T-helper 2 cell treated with Interferon-gamma antibody and Interleukin-4, amounts not matched to agents 5 μg/mL and 100 μg/mL, for 36 hours (primary cell): ENCODE measurements around the gene MAMLD1.
A peak's percentile ranks its signal among the peaks of the same experiment; 100 is the strongest.

ENCODE experiments used
- DNase-seq: peaks from one replicate; pipeline ENCODE4 v3.0.0; 2021; ENCODE audit warnings: low spot score
- H3K27ac Mint-ChIP-seq: one replicate; pipeline ENCODE4 v1.8.0; 2021; ENCODE audit warnings: mild to moderate bottlenecking, mixed read lengths
- H3K27me3 Mint-ChIP-seq: one replicate; pipeline ENCODE4 v1.8.0; 2021; ENCODE audit warnings: low read depth, mixed read lengths
- H3K36me3 Mint-ChIP-seq: one replicate; pipeline ENCODE4 v1.8.0; 2021; ENCODE audit warnings: low read depth, mixed read lengths
- H3K4me1 Mint-ChIP-seq: one replicate; pipeline ENCODE4 v1.8.0; 2021; ENCODE audit warnings: low read depth, mixed read lengths
- H3K4me3 Mint-ChIP-seq: one replicate; pipeline ENCODE4 v1.8.0; 2022; ENCODE audit warnings: mild to moderate bottlenecking, moderate library complexity, mixed read lengths
- H3K9me3 Mint-ChIP-seq: one replicate; pipeline ENCODE4 v1.8.0; 2021; ENCODE audit warnings: mixed read lengths

The MAMLD1 gene

GRCh38 chrX:150540965-150541364 lies 177.8 kb downstream of the MAMLD1 start:
- no peak for DNase-seq
- Mint-ChIP-seq H3K4me3 (no peak overlapping the region), H3K27me3 (no peaks in the 10 kb centered on the region), H3K27ac (no peak overlapping the region), H3K4me1 (no peaks in the 10 kb centered on the region), H3K36me3 (no peaks in the 10 kb centered on the region), H3K9me3 (peaks cover 5% of the 10 kb centered on the region)

DNA sequence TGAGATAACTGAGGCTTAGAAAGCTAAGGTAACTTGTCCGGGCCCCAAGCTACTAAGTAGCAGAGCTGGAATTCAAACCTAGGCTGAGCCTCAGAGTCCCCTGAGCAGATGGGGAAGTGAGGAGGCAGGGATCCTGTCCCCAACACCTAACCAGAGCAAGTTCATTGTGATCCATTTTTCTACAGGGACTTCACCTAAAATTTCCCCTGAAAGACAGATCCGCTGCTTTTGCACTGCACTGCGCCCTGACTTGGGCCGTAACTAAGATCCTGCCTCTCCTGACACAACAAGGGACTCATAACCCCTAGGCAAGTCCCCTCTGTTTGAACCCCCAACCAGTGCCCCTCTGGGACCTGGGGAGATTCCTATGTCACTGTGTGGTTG lies 179.7 kb downstream of the MAMLD1 start:
- Mint-ChIP-seq H3K36me3 (no peaks in the 10 kb centered on the region), H3K4me3 (no peak overlapping the region), H3K4me1 (peaks cover 10% of the 10 kb centered on the region), H3K27me3 (no peaks in the 10 kb centered on the region), H3K9me3 (no peaks in the 10 kb centered on the region), H3K27ac (no peak overlapping the region)
- DNase-seq: no peak

- Mint-ChIP-seq H3K9me3 (no peaks in the 10 kb centered on the region), H3K36me3 (no peaks in the 10 kb centered on the region), H3K4me3 (no peak overlapping the region), H3K27me3 (no peaks in the 10 kb centered on the region), H3K4me1 (peaks cover 15% of the 10 kb centered on the region), H3K27ac (no peak overlapping the region)
- no peak for DNase-seq
These were observed 180.4 kb downstream of the MAMLD1 start for GRCh38 chrX:150543230-150544155.

GRCh38 chrX:150544222-150544787 lies 181.2 kb downstream of the MAMLD1 start:
- Mint-ChIP-seq H3K27ac (no peak overlapping the region), H3K36me3 (no peaks in the 10 kb centered on the region), H3K27me3 (no peaks in the 10 kb centered on the region), H3K4me3 (no peak overlapping the region), H3K9me3 (no peaks in the 10 kb centered on the region), H3K4me1 (peaks cover 21% of the 10 kb centered on the region)
- peak; percentile 4 for DNase-seq

DNA sequence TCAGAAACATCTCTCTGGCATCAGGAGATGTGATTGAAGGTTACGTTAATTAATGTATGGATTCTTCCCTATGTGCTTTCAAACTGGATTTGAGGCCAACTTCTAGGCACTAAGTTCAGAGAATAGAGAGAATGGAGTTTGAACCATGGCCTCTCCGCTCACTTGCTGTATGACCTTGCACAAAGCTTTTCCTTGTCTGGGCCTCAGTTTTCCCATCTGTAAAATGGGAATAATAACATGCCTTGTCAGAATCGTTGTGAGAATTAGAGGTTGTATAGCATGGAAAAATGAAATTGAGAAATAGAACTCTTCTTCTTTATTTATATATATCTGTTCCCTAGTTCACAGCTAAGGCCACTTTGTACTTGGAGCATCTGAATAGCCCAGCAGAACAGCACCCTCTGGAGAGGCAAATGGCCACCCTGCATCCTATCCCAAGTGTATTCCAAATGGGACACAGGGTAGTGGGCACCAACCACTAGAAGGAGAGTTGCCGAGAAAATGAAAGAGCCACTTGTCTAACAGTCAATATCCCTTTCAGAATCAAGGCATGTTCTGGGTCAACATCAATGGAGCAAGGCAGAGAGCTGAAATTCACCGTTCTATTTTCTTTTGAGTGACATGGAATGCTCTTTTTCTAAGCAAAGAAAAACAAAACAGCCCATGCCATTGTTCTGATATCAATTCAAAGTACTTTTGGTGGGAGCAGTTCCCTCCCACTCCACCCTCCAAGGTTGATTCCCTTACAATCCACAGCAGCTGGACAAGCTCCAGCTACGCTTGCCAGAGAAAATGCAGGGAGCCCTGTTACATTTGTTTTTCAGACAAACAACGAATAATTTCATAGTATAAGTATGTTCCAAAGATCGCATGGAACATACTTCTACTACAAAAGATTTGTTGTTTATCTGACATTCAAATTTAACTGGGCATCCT lies 182.0 kb downstream of the MAMLD1 start:
- DNase-seq: no peak
- Mint-ChIP-seq H3K36me3 (no peaks in the 10 kb centered on the region), H3K4me1 (peaks cover 21% of the 10 kb centered on the region), H3K27ac (no peak overlapping the region), H3K9me3 (no peaks in the 10 kb centered on the region), H3K4me3 (no peak overlapping the region), H3K27me3 (no peaks in the 10 kb centered on the region)

- no peaks in the 10 kb centered on the region for H3K27me3 Mint-ChIP-seq
- H3K9me3 Mint-ChIP-seq: no peaks in the 10 kb centered on the region
- peaks cover 21% of the 10 kb centered on the region for H3K4me1 Mint-ChIP-seq
- peak overlapping the region; percentile 71 for H3K4me3 Mint-ChIP-seq
- no peaks in the 10 kb centered on the region for H3K36me3 Mint-ChIP-seq
- DNase-seq: no peak
- H3K27ac Mint-ChIP-seq: peak overlapping the region; percentile 81
These were observed 183.6 kb downstream of the MAMLD1 start for GRCh38 chrX:150546711-150547153.

GRCh38 chrX:150547375-150548115 lies 184.4 kb downstream of the MAMLD1 start:
- peak overlapping the region; percentile 73 for H3K27ac Mint-ChIP-seq
- no peaks in the 10 kb centered on the region for H3K27me3 Mint-ChIP-seq
- no peaks in the 10 kb centered on the region for H3K36me3 Mint-ChIP-seq
- H3K4me3 Mint-ChIP-seq: peak overlapping the region; percentile 71
- peaks cover 21% of the 10 kb centered on the region for H3K4me1 Mint-ChIP-seq
- H3K9me3 Mint-ChIP-seq: no peaks in the 10 kb centered on the region
- no peak for DNase-seq

DNA sequence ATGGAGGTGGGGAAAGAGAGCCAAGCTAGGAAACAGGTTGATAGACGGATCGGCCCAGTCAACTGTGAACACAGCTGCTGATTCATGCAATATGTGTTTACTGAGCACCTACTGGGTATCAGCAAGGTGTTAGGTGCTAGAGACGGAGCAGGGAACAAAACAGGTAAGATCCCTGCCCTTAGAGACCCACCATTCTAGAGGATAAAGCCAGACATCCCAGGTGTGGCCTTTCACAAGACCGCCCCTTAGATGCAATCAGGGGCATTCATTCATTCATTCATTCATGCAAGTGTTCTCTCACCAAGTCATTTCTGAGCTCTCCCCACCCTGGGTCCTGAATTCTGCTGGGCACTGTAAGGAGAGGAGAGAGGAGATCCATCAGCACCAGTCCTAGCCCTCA lies 185.1 kb downstream of the MAMLD1 start:
- H3K36me3 Mint-ChIP-seq: no peaks in the 10 kb centered on the region
- peak overlapping the region; percentile 71 for H3K4me3 Mint-ChIP-seq
- peaks cover 21% of the 10 kb centered on the region for H3K4me1 Mint-ChIP-seq
- no peaks in the 10 kb centered on the region for H3K9me3 Mint-ChIP-seq
- no peak for DNase-seq
- peak overlapping the region; percentile 73 for H3K27ac Mint-ChIP-seq
- H3K27me3 Mint-ChIP-seq: no peaks in the 10 kb centered on the region

DNA sequence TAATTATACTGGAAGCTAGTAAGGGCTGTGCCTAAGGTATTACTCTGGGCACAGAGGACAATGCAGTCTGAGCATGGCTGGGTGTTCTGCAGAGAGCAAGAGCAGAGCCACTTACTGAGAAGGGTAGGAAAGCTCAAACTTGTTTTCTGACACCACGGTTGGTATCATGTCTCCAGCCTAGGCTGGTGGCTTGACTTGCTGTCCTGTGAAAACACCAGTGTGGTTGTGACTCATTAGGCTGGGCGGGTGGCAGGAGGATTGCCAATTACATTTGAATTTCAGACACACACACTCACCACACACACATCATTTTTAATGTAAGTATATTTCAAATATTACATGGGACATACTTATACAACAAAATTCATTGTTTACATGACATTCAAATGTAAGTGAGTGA lies 185.6 kb downstream of the MAMLD1 start:
- peaks cover 3% of the 10 kb centered on the region for H3K27me3 Mint-ChIP-seq
- H3K4me3 Mint-ChIP-seq: no peak overlapping the region
- H3K27ac Mint-ChIP-seq: no peak overlapping the region
- H3K9me3 Mint-ChIP-seq: no peaks in the 10 kb centered on the region
- DNase-seq: no peak
- H3K36me3 Mint-ChIP-seq: no peaks in the 10 kb centered on the region
- H3K4me1 Mint-ChIP-seq: peaks cover 21% of the 10 kb centered on the region

DNA sequence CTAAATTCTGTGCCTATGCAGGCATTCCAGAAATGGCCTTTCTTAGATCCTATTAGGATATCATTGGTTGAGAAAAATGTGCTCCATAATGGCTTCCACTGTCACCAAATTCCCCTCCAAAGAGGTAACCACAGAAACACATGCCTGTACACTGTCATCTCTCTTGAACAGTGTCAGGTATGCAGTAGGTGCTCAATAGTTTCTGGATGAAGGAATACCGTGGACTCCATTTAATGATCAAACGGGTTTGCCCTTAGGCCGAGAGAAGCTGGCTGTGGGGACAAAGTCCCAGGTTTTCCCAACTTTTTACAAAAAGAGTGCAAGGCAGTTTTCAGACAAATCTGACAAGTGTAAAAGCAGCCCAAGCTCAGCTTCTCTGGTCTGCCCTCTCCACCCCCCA lies 188.8 kb downstream of the MAMLD1 start:
- Mint-ChIP-seq H3K9me3 (no peaks in the 10 kb centered on the region), H3K4me1 (peaks cover 12% of the 10 kb centered on the region), H3K4me3 (no peak overlapping the region), H3K27ac (no peak overlapping the region), H3K36me3 (no peaks in the 10 kb centered on the region), H3K27me3 (peaks cover 3% of the 10 kb centered on the region)
- DNase-seq: no peak

- Mint-ChIP-seq H3K27ac (no peak overlapping the region), H3K4me1 (no peaks in the 10 kb centered on the region), H3K9me3 (no peaks in the 10 kb centered on the region), H3K27me3 (peaks cover 3% of the 10 kb centered on the region), H3K36me3 (no peaks in the 10 kb centered on the region), H3K4me3 (no peak overlapping the region)
- DNase-seq: no peak
These were observed 195.3 kb downstream of the MAMLD1 start for GRCh38 chrX:150558424-150558823.
